IPS-18a (cell line): ENCODE measurements around the gene ORAI3.

Experiments used
- H3K27ac ChIP-seq: one replicate; pipeline ENCODE4 v1.5.1; 2013; ENCODE audit warnings: low read length
- H3K27me3 ChIP-seq: one replicate; pipeline ENCODE4 v1.6.1; 2013; ENCODE audit warnings: mild to moderate bottlenecking, low read length; ENCODE audit not compliant: control insufficient read depth, insufficient read depth
- H3K36me3 ChIP-seq: one replicate; pipeline ENCODE4 v1.6.1; 2013; ENCODE audit warnings: low read depth, low read length; ENCODE audit not compliant: control insufficient read depth
- H3K4me1 ChIP-seq: one replicate; pipeline ENCODE4 v1.6.1; 2013; ENCODE audit warnings: low read depth, low read length; ENCODE audit not compliant: control insufficient read depth
- H3K4me3 ChIP-seq: one replicate; pipeline ENCODE4 v1.5.1; 2013; ENCODE audit warnings: low read length
- H3K9ac ChIP-seq: one replicate; pipeline ENCODE4 v1.6.1; 2013; ENCODE audit warnings: mild to moderate bottlenecking, low read length, moderate library complexity
- H3K9me3 ChIP-seq: one replicate; pipeline ENCODE4 v1.6.1; 2013; ENCODE audit warnings: low read depth, low read length; ENCODE audit not compliant: control insufficient read depth

Gene ORAI3

DNA sequence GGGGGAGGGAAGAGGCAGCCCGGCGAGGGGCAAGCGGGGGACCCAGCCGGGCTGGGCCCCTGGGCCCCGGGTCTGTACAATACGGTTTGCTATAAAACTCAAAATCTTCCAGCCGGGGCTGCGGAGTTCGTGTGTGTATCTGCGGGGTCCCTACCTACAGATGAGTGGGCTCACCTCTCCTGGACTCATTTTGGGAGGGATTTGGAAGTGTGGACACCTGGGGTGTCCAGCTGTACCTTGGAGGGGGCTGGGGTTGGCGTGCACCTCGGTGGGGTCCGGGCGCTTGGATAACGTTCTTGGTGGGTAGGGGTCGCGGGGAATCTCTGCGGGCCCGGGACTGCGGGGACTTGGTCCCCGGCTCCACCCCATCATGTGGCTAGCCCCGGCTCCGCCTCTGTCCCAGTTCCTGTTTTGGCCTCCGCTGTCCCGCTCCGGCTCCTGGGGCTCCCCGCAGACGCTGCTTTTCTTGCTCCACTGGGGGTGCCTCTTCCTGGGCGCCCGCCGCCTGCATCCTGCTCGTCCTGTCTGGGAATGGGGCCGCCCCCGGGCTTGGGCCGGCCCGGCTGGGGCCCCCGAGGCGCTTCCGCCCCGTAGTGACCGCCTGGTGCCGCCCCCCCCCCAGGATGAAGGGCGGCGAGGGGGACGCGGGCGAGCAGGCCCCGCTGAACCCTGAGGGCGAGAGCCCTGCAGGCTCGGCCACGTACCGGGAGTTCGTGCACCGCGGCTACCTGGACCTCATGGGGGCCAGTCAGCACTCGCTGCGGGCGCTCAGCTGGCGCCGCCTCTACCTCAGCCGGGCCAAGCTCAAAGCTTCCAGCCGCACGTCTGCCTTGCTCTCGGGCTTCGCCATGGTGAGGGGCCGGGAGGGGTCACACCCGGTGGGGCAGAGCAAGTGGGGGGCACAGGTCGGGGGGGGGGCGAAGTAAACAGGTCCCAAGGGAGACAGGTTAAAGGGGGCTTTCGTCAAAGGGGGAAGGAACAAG is at the start of gene ORAI3:
TSS of gene ORAI3 (plus strand) at position 402 of the 983 bp plus-strand sequence. CDS start at position 624, 222 bp downstream.
- no peaks in the 10 kb centered on the region for H3K27me3 ChIP-seq
- H3K9me3 ChIP-seq = no peaks in the 10 kb centered on the region
- peaks cover 23% of the 10 kb centered on the region for H3K4me1 ChIP-seq
- peak within 1 kb of the TSS; percentile 91 for H3K4me3 ChIP-seq
- H3K9ac ChIP-seq = peak within 1 kb of the TSS; percentile 93
- peak within 1 kb of the TSS; percentile 98 for H3K27ac ChIP-seq
- peaks cover 9% of the 10 kb centered on the region for H3K36me3 ChIP-seq

DNA sequence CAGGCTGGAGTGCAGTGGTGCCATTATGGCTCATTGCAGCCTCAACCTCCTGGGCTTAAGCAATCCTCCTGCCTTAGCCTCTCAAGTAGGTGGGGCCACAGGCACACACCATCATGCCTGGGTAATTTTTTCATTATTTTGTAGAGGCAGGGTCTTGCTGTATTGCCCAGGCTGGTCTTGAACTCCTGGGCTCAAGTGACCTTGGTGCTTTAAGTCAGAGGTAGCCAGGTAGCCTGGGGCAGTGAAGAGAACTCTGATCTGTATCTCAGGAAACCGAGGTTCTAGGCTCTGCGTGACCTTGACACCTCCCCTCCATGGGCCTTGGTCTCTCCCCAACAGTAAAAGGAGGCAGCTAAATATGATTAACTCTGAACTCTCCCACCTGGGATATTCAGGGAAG is 49.1 kb upstream of the ORAI3 start:
- no peak overlapping the region for H3K4me3 ChIP-seq
- no peak overlapping the region for H3K9ac ChIP-seq
- no peaks in the 10 kb centered on the region for H3K9me3 ChIP-seq
- no peak overlapping the region for H3K27ac ChIP-seq
- peaks cover 18% of the 10 kb centered on the region for H3K27me3 ChIP-seq
- H3K36me3 ChIP-seq = no peaks in the 10 kb centered on the region
- H3K4me1 ChIP-seq = peaks cover 7% of the 10 kb centered on the region

DNA sequence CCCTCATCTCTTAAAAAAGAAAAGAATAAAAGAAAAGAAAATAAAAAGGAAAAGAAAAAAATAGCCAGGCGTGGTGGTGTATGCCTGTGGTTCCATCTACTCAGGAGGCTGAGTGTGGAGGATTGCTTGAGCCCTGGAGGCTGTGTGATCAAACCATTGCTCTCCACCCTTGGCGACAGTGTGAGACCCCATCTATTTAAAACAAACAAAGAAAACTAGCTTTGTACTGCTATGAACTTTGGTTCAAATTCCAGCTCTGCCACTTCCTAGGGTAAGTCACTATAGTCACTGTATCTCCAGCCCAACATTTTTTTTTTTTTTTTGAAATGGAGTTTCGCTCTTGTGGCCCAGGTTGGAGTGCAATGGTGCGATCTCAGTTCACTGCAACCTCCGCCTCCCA is 48.3 kb upstream of the ORAI3 start:
- Histone ChIP-seq H3K9me3 (no peaks in the 10 kb centered on the region), H3K9ac (no peak overlapping the region), H3K36me3 (no peaks in the 10 kb centered on the region), H3K27ac (no peak overlapping the region), H3K4me3 (no peak overlapping the region), H3K27me3 (peaks cover 12% of the 10 kb centered on the region), H3K4me1 (peaks cover 7% of the 10 kb centered on the region)

DNA sequence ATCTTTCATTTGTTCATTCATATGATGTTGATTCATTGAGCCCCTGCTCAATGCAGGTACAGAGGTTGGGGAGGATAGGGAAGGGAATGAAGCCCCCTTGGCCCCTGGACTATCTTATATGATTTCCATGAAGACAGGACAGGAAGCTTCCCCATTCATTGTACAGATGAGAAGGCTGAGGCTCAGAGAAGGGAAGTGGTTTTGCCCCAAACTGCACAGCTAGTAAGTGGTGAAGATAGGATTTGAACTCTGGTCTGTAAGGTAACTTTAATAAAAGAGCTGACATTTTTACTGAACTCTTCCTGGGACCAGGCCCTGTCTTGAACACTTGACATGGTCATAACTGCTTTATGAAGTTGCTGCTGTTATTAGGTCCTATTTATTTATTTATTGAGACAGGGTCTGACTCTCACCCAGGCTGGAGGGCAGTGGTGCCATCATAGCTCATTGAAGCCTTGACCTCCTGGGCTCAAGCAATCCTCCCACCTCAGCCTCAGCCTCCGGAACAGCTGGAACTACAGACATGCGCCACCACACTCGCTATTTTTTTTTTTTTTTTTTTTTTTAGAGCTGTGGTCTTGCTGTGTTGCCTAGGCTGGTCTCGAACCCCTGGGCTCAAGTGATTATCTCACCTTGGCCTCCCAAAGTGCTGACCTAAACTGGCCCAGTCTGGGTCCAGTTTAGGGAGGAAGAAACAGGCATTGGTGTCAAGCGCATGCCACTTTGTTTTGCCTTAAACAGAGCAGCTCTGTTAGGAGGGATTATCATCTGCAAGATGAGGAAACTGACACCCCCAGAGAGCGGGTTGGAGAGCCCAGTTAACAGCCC is 47.5 kb upstream of the ORAI3 start:
- Histone ChIP-seq H3K36me3 (no peaks in the 10 kb centered on the region), H3K4me3 (peak overlapping the region; percentile 42), H3K9ac (no peak overlapping the region), H3K27me3 (peaks cover 12% of the 10 kb centered on the region), H3K9me3 (no peaks in the 10 kb centered on the region), H3K4me1 (no peaks in the 10 kb centered on the region), H3K27ac (no peak overlapping the region)

DNA sequence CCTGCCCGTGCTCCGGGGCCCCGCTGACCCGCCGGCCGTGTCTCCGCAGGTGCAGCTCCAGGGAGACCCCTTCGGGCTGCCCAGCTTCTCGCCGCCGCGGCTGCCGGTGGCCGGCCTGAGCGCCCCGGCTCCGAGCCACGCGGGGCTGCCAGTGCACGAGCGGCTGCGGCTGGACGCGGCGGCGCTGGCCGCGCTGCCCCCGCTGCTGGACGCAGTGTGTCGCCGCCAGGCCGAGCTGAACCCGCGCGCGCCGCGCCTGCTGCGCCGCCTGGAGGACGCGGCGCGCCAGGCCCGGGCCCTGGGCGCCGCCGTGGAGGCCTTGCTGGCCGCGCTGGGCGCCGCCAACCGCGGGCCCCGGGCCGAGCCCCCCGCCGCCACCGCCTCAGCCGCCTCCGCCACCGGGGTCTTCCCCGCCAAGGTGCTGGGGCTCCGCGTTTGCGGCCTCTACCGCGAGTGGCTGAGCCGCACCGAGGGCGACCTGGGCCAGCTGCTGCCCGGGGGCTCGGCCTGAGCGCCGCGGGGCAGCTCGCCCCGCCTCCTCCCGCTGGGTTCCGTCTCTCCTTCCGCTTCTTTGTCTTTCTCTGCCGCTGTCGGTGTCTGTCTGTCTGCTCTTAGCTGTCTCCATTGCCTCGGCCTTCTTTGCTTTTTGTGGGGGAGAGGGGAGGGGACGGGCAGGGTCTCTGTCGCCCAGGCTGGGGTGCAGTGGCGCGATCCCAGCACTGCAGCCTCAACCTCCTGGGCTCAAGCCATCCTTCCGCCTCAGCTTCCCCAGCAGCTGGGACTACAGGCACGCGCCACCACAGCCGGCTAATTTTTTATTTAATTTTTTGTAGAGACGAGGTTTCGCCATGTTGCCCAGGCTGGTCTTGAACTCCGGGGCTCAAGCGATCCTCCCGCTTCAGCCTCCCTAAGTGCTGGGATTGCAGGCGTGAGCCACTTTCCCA is 46.6 kb upstream of the ORAI3 start:
- Histone ChIP-seq H3K27ac (no peak overlapping the region), H3K36me3 (no peaks in the 10 kb centered on the region), H3K4me1 (no peaks in the 10 kb centered on the region), H3K4me3 (peak overlapping the region; percentile 50), H3K27me3 (peaks cover 12% of the 10 kb centered on the region), H3K9ac (peak overlapping the region; percentile 56), H3K9me3 (no peaks in the 10 kb centered on the region)

DNA sequence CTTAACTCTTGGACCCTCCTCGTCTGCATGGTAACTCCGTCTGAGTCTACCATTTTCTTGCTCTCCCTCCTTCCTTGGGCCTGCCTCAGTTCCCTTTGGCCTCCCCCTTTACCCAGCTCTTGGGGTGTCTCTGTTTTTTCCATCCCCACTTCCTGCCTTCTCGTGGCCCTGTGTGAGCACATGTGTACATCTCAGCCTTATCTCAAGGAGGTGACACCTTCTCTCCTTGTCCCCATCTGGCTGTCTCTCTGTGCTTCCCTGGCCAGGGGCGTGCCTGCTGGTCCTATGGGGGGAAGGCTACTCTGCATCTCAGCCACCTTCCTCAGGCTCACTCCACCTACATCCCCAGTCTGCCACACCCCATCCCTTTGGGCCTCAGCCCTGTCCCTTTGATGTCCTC is 45.9 kb upstream of the ORAI3 start:
- Histone ChIP-seq H3K36me3 (no peaks in the 10 kb centered on the region), H3K9ac (no peak overlapping the region), H3K9me3 (no peaks in the 10 kb centered on the region), H3K4me1 (no peaks in the 10 kb centered on the region), H3K4me3 (peak overlapping the region; percentile 50), H3K27ac (no peak overlapping the region), H3K27me3 (peaks cover 12% of the 10 kb centered on the region)

DNA sequence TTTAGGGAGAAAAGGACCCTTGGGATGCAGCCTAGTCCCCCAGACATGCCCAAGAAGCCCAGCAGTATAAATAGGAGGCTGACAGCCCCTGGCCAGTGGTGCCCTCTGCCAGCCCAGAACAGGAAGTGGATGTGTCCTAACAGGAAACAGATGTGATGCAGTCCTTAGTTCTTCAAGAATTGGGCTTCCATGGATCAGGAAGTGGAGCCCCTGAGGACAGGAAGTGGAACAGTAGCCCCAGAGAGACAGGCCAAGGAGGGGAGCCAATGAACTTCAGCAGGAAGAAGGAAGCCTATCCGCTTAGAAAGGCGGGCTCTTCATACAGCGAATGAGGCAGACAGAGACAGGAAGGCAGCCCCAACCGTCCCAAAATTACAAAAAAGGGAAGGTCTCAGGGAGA is 45.3 kb upstream of the ORAI3 start:
- no peaks in the 10 kb centered on the region for H3K4me1 ChIP-seq
- H3K9ac ChIP-seq = no peak overlapping the region
- no peaks in the 10 kb centered on the region for H3K9me3 ChIP-seq
- H3K36me3 ChIP-seq = no peaks in the 10 kb centered on the region
- H3K27ac ChIP-seq = no peak overlapping the region
- no peak overlapping the region for H3K4me3 ChIP-seq
- H3K27me3 ChIP-seq = peaks cover 12% of the 10 kb centered on the region

DNA sequence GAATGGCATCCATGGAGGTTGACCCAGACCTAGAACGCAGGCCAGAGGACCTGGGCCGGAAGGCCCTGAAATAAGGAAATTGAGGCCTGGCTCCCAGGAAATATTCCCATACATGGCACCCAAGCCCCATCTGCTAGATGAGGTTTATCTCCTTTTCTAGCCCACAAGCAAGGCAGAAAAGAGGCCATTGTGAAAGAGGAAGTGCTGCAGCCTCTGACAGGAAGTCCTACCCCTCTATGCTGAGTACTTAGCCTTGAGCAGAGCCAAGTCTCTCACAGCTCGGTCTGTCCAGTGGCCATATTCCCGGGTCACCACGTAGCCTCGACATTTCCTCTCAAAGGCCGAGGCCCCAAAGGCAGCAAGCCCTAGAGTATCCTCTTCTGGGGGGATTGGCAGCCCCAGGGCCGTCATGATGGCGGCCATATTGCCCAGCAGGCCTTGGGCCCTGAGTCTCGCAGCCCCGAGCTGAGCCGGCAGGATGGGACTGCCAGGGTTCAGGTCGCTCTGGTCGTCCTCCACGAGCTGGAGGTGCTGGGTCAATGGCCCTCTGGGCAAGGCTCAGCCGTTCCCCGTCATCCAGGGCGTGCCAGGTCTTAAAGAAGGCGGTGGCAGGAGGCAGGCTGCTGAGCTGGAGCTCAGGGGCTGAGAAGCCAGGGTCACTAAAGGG is 44.6 kb upstream of the ORAI3 start:
- Histone ChIP-seq H3K4me1 (no peaks in the 10 kb centered on the region), H3K36me3 (no peaks in the 10 kb centered on the region), H3K27me3 (peaks cover 12% of the 10 kb centered on the region), H3K27ac (no peak overlapping the region), H3K4me3 (no peak overlapping the region), H3K9ac (no peak overlapping the region), H3K9me3 (no peaks in the 10 kb centered on the region)

DNA sequence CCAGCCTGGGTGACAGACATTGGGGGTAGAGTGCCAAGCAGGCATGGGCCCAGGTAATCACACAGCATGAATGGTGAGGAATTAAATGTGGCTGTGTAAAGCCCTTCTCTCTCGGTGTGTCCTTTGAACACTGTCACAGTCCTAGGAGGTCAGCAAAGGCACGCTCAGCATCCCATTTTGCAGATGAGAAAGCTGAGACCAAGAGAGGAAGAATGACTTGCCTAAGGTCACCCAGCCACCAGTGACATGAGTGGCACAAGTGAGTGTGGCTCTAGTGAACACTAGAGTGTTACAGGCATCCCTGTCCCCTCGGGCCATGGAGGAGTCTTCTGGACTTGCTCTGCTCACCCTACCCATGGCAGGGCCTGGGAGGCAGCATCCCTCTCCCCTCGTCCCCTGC is 41.8 kb upstream of the ORAI3 start:
- no peak overlapping the region for H3K27ac ChIP-seq
- no peaks in the 10 kb centered on the region for H3K27me3 ChIP-seq
- no peak overlapping the region for H3K9ac ChIP-seq
- no peaks in the 10 kb centered on the region for H3K36me3 ChIP-seq
- H3K9me3 ChIP-seq = no peaks in the 10 kb centered on the region
- peaks cover 11% of the 10 kb centered on the region for H3K4me1 ChIP-seq
- H3K4me3 ChIP-seq = no peak overlapping the region

DNA sequence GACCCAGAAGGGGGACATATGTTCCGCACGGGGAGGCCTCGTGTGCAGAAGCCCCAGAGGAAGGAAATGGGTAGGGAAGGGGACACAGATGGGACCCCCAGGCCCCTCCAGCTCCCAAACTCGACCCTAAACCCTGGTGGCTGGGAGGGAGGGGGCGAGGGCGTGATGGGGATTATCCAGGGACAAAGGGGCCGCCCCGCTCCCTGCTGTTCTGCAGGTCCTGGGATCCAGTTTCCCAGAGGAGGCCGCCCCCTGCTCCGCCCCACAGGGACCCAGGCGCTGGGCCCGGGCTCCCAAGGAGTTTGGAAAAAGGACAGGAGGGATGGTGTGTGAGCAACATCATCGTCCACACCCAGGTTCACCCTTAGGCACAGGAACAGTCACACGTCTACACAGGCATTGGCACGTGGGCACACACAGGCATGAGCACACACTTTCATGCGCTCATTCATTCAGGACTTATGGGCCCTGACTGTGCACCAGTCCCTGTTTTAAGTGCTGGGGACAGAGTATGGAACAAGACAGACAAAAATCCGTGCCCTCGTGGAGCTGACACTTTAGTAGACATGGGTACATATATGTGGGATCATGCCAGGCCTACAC is 38.3 kb upstream of the ORAI3 start:
- no peaks in the 10 kb centered on the region for H3K27me3 ChIP-seq
- H3K36me3 ChIP-seq = no peaks in the 10 kb centered on the region
- no peak overlapping the region for H3K27ac ChIP-seq
- no peak overlapping the region for H3K9ac ChIP-seq
- H3K9me3 ChIP-seq = no peaks in the 10 kb centered on the region
- H3K4me3 ChIP-seq = peak overlapping the region; percentile 10
- peaks cover 11% of the 10 kb centered on the region for H3K4me1 ChIP-seq
